Suprapubic skin (tissue), 4 donors: ENCODE results near the gene CLSTN1. TPM values are rescaled to one million over a fixed set of nuclear protein-coding genes. Genes with fewer than 3 reads are reported as not detected.

ENCODE experiments used
- DNase-seq, 2 donors: peaks; one replicate each; pipeline ENCODE4 v3.0.0-alpha.2; 2019; ENCODE audit warnings: low spot score in 2 of 2
- H3K27ac ChIP-seq: fragments of 200-600 bp; sonication (generic); one replicate; pipeline ENCODE4 v1.5.1; 2019
- H3K27me3 ChIP-seq: fragments of 200-600 bp; sonication (generic); one replicate; pipeline ENCODE4 v1.5.1; 2019
- H3K36me3 ChIP-seq: fragments of 200-600 bp; sonication (generic); one replicate; pipeline ENCODE4 v1.5.1; 2019
- H3K4me1 ChIP-seq: fragments of 200-600 bp; sonication (generic); one replicate; pipeline ENCODE4 v1.5.1; 2019
- H3K4me3 ChIP-seq: fragments of 200-600 bp; sonication (generic); one replicate; pipeline ENCODE4 v1.5.1; 2019; ENCODE audit warnings: mild to moderate bottlenecking
- H3K9me3 ChIP-seq: fragments of 200-600 bp; sonication (generic); one replicate; pipeline ENCODE4 v1.5.1; 2019
- EP300 ChIP-seq: sonication (generic); formaldehyde crosslinking; IDR thresholded peaks from one replicate; pipeline ENCODE4 v1.6.1; 2017; ENCODE audit warnings: antibody characterized with exemption
- POLR2A ChIP-seq, 2 donors: fragments of 450-650 bp; IDR thresholded peaks; one replicate each; pipeline ENCODE4 v1.6.1; 2017; ENCODE audit warnings: antibody characterized with exemption in 2 of 2, mild to moderate bottlenecking in 2 of 2, moderate library complexity in 2 of 2
- POLR2AphosphoS5 ChIP-seq, 3 donors: sonication (generic); formaldehyde crosslinking; IDR thresholded peaks; one replicate each; pipeline ENCODE4 v1.6.1; 2017; ENCODE audit warnings: antibody characterized with exemption in 3 of 3
- WGBS: methylation state at CpG from one replicate; pipeline ENCODE4 v1.1.5; 2018; 5-methylcytosine and 5-hydroxymethylcytosine counted together
- total RNA-seq, 4 donors: library from RNA; depleted of rRNA; stranded (reverse); fragments of >200 nt; gene quantifications; one replicate each; pipeline ENCODE4 v1.1.0, GENCODE V29; 2016
- TF ChIP-seq, protein P1 (sequence below), 2 donors: fragments of 200-600 bp in 1 of 2; fragments of 450-650 bp in 1 of 2; sonication (generic) in 1 of 2; IDR thresholded peaks; one replicate each; pipeline ENCODE4 v1.5.1; 2016 to 2019; ENCODE audit warnings: antibody characterized with exemption in 2 of 2, mild to moderate bottlenecking in 1 of 2, moderate library complexity in 1 of 2

Gene CLSTN1
- total RNA-seq, 4 donors from 2014 or later, result 118 to 202 (median 165) TPM

DNA sequence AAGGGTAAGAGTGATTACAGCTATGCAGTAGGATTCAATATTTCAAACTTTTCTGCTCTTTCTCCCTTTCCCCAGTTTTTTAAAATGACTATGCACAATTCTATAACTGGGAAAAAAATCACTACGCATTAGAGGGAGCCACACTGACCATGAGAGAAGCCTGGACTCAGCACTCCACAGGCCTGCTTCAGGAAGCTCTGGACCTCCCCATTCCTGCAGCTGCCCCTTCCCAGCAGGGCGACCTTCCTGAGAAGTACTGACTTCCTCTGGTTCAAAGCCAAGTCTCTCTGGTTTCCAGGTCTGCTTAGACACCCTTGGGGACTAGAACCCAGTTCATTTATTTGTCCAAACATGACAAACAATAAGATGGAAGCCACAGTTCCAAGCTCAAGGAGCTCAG lies 42.0 kb upstream of the CLSTN1 start:
- H3K4me1 ChIP-seq, result peaks cover 47% of the 10 kb centered on the region
- H3K4me3 ChIP-seq, result no peak overlapping the region
- DNase-seq, result no peak
- 76% methylated on average over 2 of the region's 2 CpGs for WGBS
- no peaks in the 10 kb centered on the region for H3K27me3 ChIP-seq
- peaks cover 70% of the 10 kb centered on the region for H3K36me3 ChIP-seq
- no peaks in the 10 kb centered on the region for H3K9me3 ChIP-seq
- H3K27ac ChIP-seq, result no peak overlapping the region
- TF ChIP-seq POLR2AphosphoS5 (IDR thresholded peaks at IDR 0.05), result no peak
- TF ChIP-seq, protein P1, sequence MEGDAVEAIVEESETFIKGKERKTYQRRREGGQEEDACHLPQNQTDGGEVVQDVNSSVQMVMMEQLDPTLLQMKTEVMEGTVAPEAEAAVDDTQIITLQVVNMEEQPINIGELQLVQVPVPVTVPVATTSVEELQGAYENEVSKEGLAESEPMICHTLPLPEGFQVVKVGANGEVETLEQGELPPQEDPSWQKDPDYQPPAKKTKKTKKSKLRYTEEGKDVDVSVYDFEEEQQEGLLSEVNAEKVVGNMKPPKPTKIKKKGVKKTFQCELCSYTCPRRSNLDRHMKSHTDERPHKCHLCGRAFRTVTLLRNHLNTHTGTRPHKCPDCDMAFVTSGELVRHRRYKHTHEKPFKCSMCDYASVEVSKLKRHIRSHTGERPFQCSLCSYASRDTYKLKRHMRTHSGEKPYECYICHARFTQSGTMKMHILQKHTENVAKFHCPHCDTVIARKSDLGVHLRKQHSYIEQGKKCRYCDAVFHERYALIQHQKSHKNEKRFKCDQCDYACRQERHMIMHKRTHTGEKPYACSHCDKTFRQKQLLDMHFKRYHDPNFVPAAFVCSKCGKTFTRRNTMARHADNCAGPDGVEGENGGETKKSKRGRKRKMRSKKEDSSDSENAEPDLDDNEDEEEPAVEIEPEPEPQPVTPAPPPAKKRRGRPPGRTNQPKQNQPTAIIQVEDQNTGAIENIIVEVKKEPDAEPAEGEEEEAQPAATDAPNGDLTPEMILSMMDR (IDR thresholded peaks at IDR 0.05), result no peak
- TF ChIP-seq POLR2A (IDR thresholded peaks at IDR 0.05), result no peak

DNA sequence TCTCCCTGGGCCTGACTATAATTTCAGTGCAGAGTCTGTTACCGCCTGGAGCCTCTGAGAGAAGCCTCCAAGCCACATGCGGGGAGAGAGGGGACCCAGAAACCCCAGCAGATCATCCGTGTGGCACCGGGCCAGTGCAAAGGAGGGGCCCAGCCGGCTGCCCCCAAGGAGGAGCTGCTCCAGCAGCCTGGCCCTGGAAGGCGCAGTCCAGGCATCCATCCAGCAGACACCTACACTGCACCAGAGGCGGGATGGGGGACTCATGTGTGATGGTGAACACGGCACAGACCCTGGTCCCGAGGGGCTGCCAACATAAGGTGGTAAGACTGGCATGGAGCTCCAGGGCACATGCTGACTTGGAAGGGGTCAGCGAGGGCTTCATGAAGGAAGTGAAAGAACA lies 39.6 kb upstream of the CLSTN1 start:
- no peak overlapping the region for H3K4me3 ChIP-seq
- no peak for DNase-seq
- WGBS, result 60% methylated on average over 10 of the region's 10 CpGs
- peaks cover 34% of the 10 kb centered on the region for H3K4me1 ChIP-seq
- peaks cover 64% of the 10 kb centered on the region for H3K36me3 ChIP-seq
- H3K9me3 ChIP-seq, result no peaks in the 10 kb centered on the region
- H3K27ac ChIP-seq, result peak overlapping the region; percentile 7
- TF ChIP-seq, protein P1 (IDR thresholded peaks at IDR 0.05), result no peak
- TF ChIP-seq POLR2AphosphoS5 (IDR thresholded peaks at IDR 0.05), result no peak
- no peak for TF ChIP-seq EP300
- TF ChIP-seq POLR2A (IDR thresholded peaks at IDR 0.05), result no peak
- H3K27me3 ChIP-seq, result no peaks in the 10 kb centered on the region

DNA sequence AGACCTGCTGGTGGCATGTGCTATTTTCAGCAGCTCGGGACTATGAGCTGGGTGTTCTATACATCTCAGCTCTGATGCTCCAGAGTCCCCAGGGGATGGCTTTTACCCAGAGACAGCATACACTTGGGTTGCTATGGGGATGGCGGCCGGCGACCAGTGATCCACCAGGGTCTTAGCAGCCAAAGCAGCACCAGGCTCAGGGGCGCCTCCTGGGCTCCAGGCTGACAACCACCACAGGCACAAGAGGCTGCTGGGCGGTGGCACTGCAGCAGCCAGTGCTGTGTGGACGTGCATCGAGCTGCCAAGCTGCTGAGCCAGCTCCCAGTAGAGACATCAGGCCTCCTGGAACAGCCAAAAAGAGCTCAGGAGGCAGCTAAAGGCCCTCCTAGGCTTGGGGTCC lies 37.6 kb upstream of the CLSTN1 start:
- no peaks in the 10 kb centered on the region for H3K27me3 ChIP-seq
- no peak overlapping the region for H3K4me3 ChIP-seq
- no peak for DNase-seq
- no peak overlapping the region for H3K27ac ChIP-seq
- WGBS, result no CpG with 5 or more reads among the region's 8 CpGs
- H3K36me3 ChIP-seq, result peaks cover 65% of the 10 kb centered on the region
- peaks cover 22% of the 10 kb centered on the region for H3K4me1 ChIP-seq
- no peaks in the 10 kb centered on the region for H3K9me3 ChIP-seq
- TF ChIP-seq, protein P1 (IDR thresholded peaks at IDR 0.05), result no peak
- TF ChIP-seq POLR2A (IDR thresholded peaks at IDR 0.05) (no peak), POLR2AphosphoS5 (IDR thresholded peaks at IDR 0.05) (no peak), EP300 (no peak)

DNA sequence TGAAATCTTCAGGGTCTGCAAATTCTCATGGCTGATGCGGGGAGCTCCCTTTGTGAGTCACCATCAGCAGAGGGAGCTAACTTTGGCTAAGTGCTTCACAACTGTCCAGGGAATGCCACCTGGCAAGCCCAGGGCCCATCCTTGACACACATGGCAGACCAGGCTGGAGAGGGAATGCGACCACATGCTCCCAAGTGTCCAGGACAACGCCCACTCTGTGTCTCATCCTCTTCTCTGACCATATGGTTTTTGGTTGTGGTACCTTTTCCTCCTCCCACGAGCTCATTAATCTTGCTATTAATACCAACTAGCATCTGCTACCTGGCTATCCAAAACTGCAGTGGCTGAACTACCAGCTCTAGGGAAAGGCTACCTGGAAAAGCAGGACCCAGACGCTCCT lies 37.1 kb upstream of the CLSTN1 start:
- Histone ChIP-seq H3K9me3 (no peaks in the 10 kb centered on the region), H3K4me1 (peaks cover 20% of the 10 kb centered on the region), H3K27ac (no peak overlapping the region), H3K27me3 (no peaks in the 10 kb centered on the region), H3K4me3 (no peak overlapping the region), H3K36me3 (peaks cover 60% of the 10 kb centered on the region)
- DNase-seq, result no peak
- 87% methylated on average over 5 of the region's 5 CpGs for WGBS
- TF ChIP-seq POLR2AphosphoS5 (IDR thresholded peaks at IDR 0.05) (no peak), POLR2A (IDR thresholded peaks at IDR 0.05) (no peak), EP300 (no peak)
- TF ChIP-seq, protein P1 (IDR thresholded peaks at IDR 0.05), result no peak

DNA sequence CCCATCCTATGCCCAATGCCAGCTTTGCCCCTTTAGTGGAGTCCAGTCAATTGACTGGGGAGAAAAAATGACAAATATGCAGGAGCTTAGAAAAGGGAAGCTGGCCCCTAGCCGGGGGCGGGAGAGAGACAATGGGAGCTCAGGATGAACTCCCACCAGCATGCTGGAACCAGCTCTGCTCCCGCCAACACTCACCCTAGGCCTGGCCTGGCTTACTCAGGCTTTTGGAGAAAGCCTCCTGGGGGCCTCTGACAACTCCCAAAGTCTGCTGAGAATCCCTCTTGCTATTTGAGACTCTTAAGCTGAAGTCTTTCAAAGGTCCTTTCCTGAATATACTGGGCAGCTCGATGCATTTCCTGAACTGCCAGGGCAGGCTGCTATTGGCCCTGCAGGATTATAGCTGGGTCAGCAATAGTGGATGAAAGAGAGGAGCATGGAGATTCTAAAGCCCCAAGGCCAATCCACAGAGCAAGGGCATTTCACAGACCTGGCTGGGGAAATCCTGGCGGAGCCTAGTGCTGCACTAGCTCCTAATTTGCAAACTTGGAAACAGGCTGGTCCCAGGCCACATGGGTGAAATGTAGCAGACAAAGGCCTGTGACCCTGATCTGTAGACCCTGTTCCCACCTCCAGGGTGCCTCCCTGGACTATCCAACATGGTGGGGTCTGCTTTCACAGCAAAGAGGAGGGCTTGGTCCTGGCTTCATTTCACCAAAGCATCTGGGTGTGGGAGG lies 35.7 kb upstream of the CLSTN1 start:
- peaks cover 16% of the 10 kb centered on the region for H3K4me1 ChIP-seq
- H3K4me3 ChIP-seq, result no peak overlapping the region
- TF ChIP-seq POLR2AphosphoS5 (IDR thresholded peaks at IDR 0.05), result no peak
- TF ChIP-seq EP300, result no peak
- no peak for TF ChIP-seq POLR2A (IDR thresholded peaks at IDR 0.05)
- TF ChIP-seq, protein P1 (IDR thresholded peaks at IDR 0.05), result no peak
- H3K27me3 ChIP-seq, result no peaks in the 10 kb centered on the region
- H3K36me3 ChIP-seq, result peaks cover 57% of the 10 kb centered on the region
- WGBS, result 84% methylated on average over 4 of the region's 5 CpGs
- no peak for DNase-seq
- no peaks in the 10 kb centered on the region for H3K9me3 ChIP-seq
- H3K27ac ChIP-seq, result no peak overlapping the region
